ENCODE data around the gene ZC3H12D. TPM values are rescaled to one million over a fixed set of nuclear protein-coding genes. Genes with fewer than 3 reads are reported as not detected.
A peak's percentile ranks its signal among the peaks of the same experiment; 100 is the strongest.

Gene ZC3H12D
- total and polyA plus RNA-seq, 2 of the 13 experiments (the other 11 are each of a cell fraction or from before 2014, with no cell fraction given): 1.2 to 2.7 TPM

GRCh38 chr6:149440735-149441671, 43.8 kb downstream of the ZC3H12D start (continued):
- TF ChIP-seq ZBTB10 (CRISPR knock-in tag; IDR thresholded peaks at IDR 0.05; ENCODE audit: borderline replicate concordance) (no peak), RCOR2 (CRISPR knock-in tag; IDR thresholded peaks at IDR 0.05) (no peak), XBP1 (CRISPR knock-in tag; IDR thresholded peaks at IDR 0.05) (no peak), ZKSCAN5 (CRISPR knock-in tag; IDR thresholded peaks at IDR 0.05) (no peak), TEAD3 (CRISPR knock-in tag; optimal IDR thresholded peaks at IDR 0.05; ENCODE audit: borderline replicate concordance) (no peak), NFKBIZ (CRISPR knock-in tag; IDR thresholded peaks at IDR 0.05) (no peak), ZNF513 (CRISPR knock-in tag; conservative IDR thresholded peaks at IDR 0.05) (no peak), ZUFSP (CRISPR knock-in tag; IDR thresholded peaks at IDR 0.05; ENCODE audit: borderline replicate concordance) (no peak), ZNF235 (CRISPR knock-in tag; IDR thresholded peaks at IDR 0.05; ENCODE audit: borderline replicate concordance) (no peak), HNF1B (CRISPR knock-in tag; IDR thresholded peaks at IDR 0.05) (no peak), KLF11 (CRISPR knock-in tag; IDR thresholded peaks at IDR 0.05) (no peak), ZNF564 (CRISPR knock-in tag; IDR thresholded peaks at IDR 0.05) (no peak), MYPOP (CRISPR knock-in tag; IDR thresholded peaks at IDR 0.05) (no peak), KMT2B (CRISPR knock-in tag; IDR thresholded peaks at IDR 0.05) (no peak; the same call in 1 of the 2 replicates), ZMYM2 (CRISPR knock-in tag; IDR thresholded peaks at IDR 0.05) (no peak), ZNF205 (CRISPR knock-in tag; IDR thresholded peaks at IDR 0.05) (no peak; the same call in 1 of the 2 replicates), ETS1 (CRISPR knock-in tag; IDR thresholded peaks at IDR 0.05) (0 out of 2 replicates have a peak, but pooled peaks have one; percentile 30), HOXA7 (CRISPR knock-in tag; IDR thresholded peaks at IDR 0.05) (no peak), ZNF629 (CRISPR knock-in tag; conservative IDR thresholded peaks at IDR 0.05) (no peak), SAP130 (CRISPR knock-in tag; IDR thresholded peaks at IDR 0.05; ENCODE audit: low read depth) (no peak)

All from HepG2 (cell line).